Stimulated activated CD8-positive, alpha-beta memory T cell treated with anti-CD3 and anti-CD28 coated beads, Interleukin-12 subunit alpha, Interleukin-12 subunit beta, amount 100 ng/mL, for 24 hours (primary cell): ENCODE data around the gene PRKG1.

Experiments used
- DNase-seq: peaks from one replicate; pipeline ENCODE4 v3.0.0-alpha.2; 2020; ENCODE audit errors: extremely low read depth

Gene PRKG1

GRCh38 chr10:51800725-51801424 is 726.6 kb downstream of the PRKG1 start:
- DNase-seq: no peak

- DNase-seq: no peak
These were observed 727.7 kb downstream of the PRKG1 start for GRCh38 chr10:51802030-51802429.

- DNase-seq: no peak
These were observed 730.6 kb downstream of the PRKG1 start for GRCh38 chr10:51804866-51805265.

- no peak for DNase-seq
These were observed 732.0 kb downstream of the PRKG1 start for GRCh38 chr10:51806079-51806835.

- DNase-seq: no peak
These were observed 733.9 kb downstream of the PRKG1 start for GRCh38 chr10:51808187-51808586.

GRCh38 chr10:51815723-51816122 is 741.4 kb downstream of the PRKG1 start:
- no peak for DNase-seq

- no peak for DNase-seq
These were observed 746.8 kb downstream of the PRKG1 start for GRCh38 chr10:51821045-51821444.

- no peak for DNase-seq
These were observed 747.5 kb downstream of the PRKG1 start for GRCh38 chr10:51821745-51822144.

GRCh38 chr10:51832652-51833383 is 758.5 kb downstream of the PRKG1 start:
- DNase-seq: no peak

GRCh38 chr10:51834548-51834947 is 760.3 kb downstream of the PRKG1 start:
- no peak for DNase-seq

GRCh38 chr10:51838471-51838870 is 764.2 kb downstream of the PRKG1 start:
- no peak for DNase-seq

- no peak for DNase-seq
These were observed 769.7 kb downstream of the PRKG1 start for GRCh38 chr10:51843966-51844365.

GRCh38 chr10:51846856-51847506 is 772.7 kb downstream of the PRKG1 start:
- DNase-seq: no peak

GRCh38 chr10:51852297-51852696 is 778.0 kb downstream of the PRKG1 start:
- DNase-seq: no peak

GRCh38 chr10:51857305-51857704 is 783.0 kb downstream of the PRKG1 start:
- DNase-seq: no peak

- no peak for DNase-seq
These were observed 786.0 kb downstream of the PRKG1 start for GRCh38 chr10:51860257-51860656.

GRCh38 chr10:51861051-51861450 is 786.8 kb downstream of the PRKG1 start:
- DNase-seq: no peak

GRCh38 chr10:51861731-51862130 is 787.4 kb downstream of the PRKG1 start:
- no peak for DNase-seq

GRCh38 chr10:51862149-51862548 is 787.9 kb downstream of the PRKG1 start:
- no peak for DNase-seq

- no peak for DNase-seq
These were observed 793.7 kb downstream of the PRKG1 start for GRCh38 chr10:51867956-51868355.

GRCh38 chr10:51874131-51874530 is 799.8 kb downstream of the PRKG1 start:
- DNase-seq: no peak

GRCh38 chr10:51875610-51876009 is 801.3 kb downstream of the PRKG1 start:
- DNase-seq: no peak
